Endothelial cell of umbilical vein (primary cell): Measurements from ENCODE around the gene SLC6A20. TPM values are rescaled to one million over a fixed set of nuclear protein-coding genes. Genes with fewer than 3 reads are reported as not detected.

Experiments used
- BruUV-seq: library from RNA; stranded (reverse); fragments of 400-500 nt; replicated peaks from 2 replicates; lab custom pipeline; 2021; lab: Mats Ljungman, UMichigan
- CTCF ChIA-PET: fragments of 300-600, 350-600 bp; sonication (Branson Sonifier 250); formaldehyde crosslinking; loops from one replicate; lab custom pipeline; 2021; ENCODE audit warnings: antibody characterized with exemption, inconsistent platforms; lab: Charles Lee
- POLR2A ChIA-PET: fragments of 300-600, 350-600 bp; sonication (Branson Sonifier 250); formaldehyde crosslinking; loops from one replicate; lab custom pipeline; 2021; ENCODE audit warnings: antibody characterized with exemption, inconsistent platforms; lab: Charles Lee
- DNase-seq: peaks from one replicate; pipeline ENCODE4 v3.0.0-alpha.2; 2011; ENCODE audit warnings: low read depth, low spot score
- FAIRE-seq: peaks from 2 replicates; lab custom pipeline; 2011; peaks lifted over from hg19 to GRCh38; lab: Jason Lieb, UNC
- H2AFZ ChIP-seq: 2 replicates; pipeline ENCODE4 v1.6.0; 2012; ENCODE audit warnings: low read depth, low read length, control low read depth, inconsistent platforms
- H3K27ac ChIP-seq: 2 replicates; pipeline ENCODE4 v1.5.1; 2011; ENCODE audit warnings: low read depth, mild to moderate bottlenecking, control low read depth, low read length, moderate library complexity; ENCODE audit not compliant: insufficient read depth
- H3K27me3 ChIP-seq, 2 experiments: 2 replicates each; pipeline versions ENCODE4 v1.6.0 to v1.6.1; 2011; ENCODE audit warnings: low read length in 2 of 2, mixed read lengths in 1 of 2; ENCODE audit not compliant: control insufficient read depth in 2 of 2, insufficient read depth in 2 of 2
- H3K36me3 ChIP-seq, 2 experiments: 2 replicates in 1 of 2; 3 replicates in 1 of 2; pipeline ENCODE4 v1.5.1; 2011; ENCODE audit warnings: low read length in 2 of 2, mild to moderate bottlenecking in 1 of 2, moderate library complexity in 1 of 2; ENCODE audit not compliant: control insufficient read depth in 2 of 2, insufficient read depth in 2 of 2; ENCODE audit errors: extremely low read depth in 1 of 2
- H3K4me1 ChIP-seq: 3 replicates; pipeline ENCODE4 v1.5.1; 2011; ENCODE audit warnings: mild to moderate bottlenecking, low read length; ENCODE audit not compliant: control insufficient read depth, insufficient read depth; ENCODE audit errors: extremely low read depth
- H3K4me2 ChIP-seq: 2 replicates; pipeline ENCODE4 v1.6.1; 2011; ENCODE audit warnings: low read length, control low read depth, mixed read lengths; ENCODE audit not compliant: insufficient read depth
- H3K4me3 ChIP-seq, 3 experiments: fragments of 200-600 bp in 1 of 3; sonication (generic), shearing (Covaris generic) in 1 of 3; replicated peaks in 1 of 3; 2 replicates each; pipeline ENCODE4 v1.5.1; 2011 to 2016; ENCODE audit warnings: control low read depth in 3 of 3, low read length in 3 of 3, mild to moderate bottlenecking in 2 of 3, inconsistent platforms in 1 of 3, low read depth in 1 of 3, moderate library complexity in 1 of 3; ENCODE audit not compliant: insufficient read depth in 1 of 3
- H3K79me2 ChIP-seq: 2 replicates; pipeline ENCODE4 v1.6.0; 2012; ENCODE audit warnings: low read length, inconsistent platforms; ENCODE audit not compliant: control insufficient read depth, insufficient read depth
- H3K9ac ChIP-seq: replicated peaks from 2 replicates; pipeline ENCODE3; 2011; ENCODE audit warnings: low read length, control low read depth; ENCODE audit not compliant: insufficient read depth; ENCODE audit errors: extremely low read depth
- H3K9me1 ChIP-seq: replicated peaks from 3 replicates; pipeline ENCODE4 v1.6.0; 2011; ENCODE audit warnings: mild to moderate bottlenecking, low read length; ENCODE audit not compliant: control insufficient read depth, insufficient read depth; ENCODE audit errors: extremely low read depth
- H3K9me3 ChIP-seq: replicated peaks from 2 replicates; pipeline ENCODE4 v1.5.1; 2012; ENCODE audit warnings: low read length, inconsistent platforms; ENCODE audit not compliant: control insufficient read depth, insufficient read depth
- H4K20me1 ChIP-seq: replicated peaks from 2 replicates; pipeline ENCODE3; 2011; ENCODE audit warnings: mild to moderate bottlenecking, low read length; ENCODE audit not compliant: control insufficient read depth, insufficient read depth; ENCODE audit errors: extremely low read depth
- EZH2 ChIP-seq: IDR thresholded peaks from 2 replicates; pipeline ENCODE4 v1.6.1; 2012; ENCODE audit warnings: borderline replicate concordance, low read depth, mild to moderate bottlenecking, moderate library complexity, low read length, inconsistent platforms; ENCODE audit not compliant: severe bottlenecking
- FOS ChIP-seq: IDR thresholded peaks from 2 replicates; pipeline ENCODE4 v1.6.1; 2011; ENCODE audit warnings: mild to moderate bottlenecking, low read length, moderate library complexity, borderline replicate concordance; ENCODE audit not compliant: insufficient read depth
- GATA2 ChIP-seq: IDR thresholded peaks from 2 replicates; pipeline ENCODE4 v1.7.0; 2011; ENCODE audit warnings: low read depth, mild to moderate bottlenecking, moderate library complexity, mixed read lengths, low read length; ENCODE audit not compliant: insufficient read length, insufficient read depth
- JUN ChIP-seq: IDR thresholded peaks from 2 replicates; pipeline ENCODE4 v1.6.1; 2011; ENCODE audit warnings: borderline replicate concordance, low read depth; ENCODE audit not compliant: insufficient read length, insufficient read depth
- MYC ChIP-seq: IDR thresholded peaks from one replicate; pipeline ENCODE4 v1.6.1; 2011; ENCODE audit warnings: mild to moderate bottlenecking, low read depth, low read length
- POLR2A ChIP-seq: IDR thresholded peaks from 2 replicates; pipeline ENCODE4 v1.6.1; 2012; ENCODE audit warnings: low read depth, mild to moderate bottlenecking, control low read depth, low read length
- POLR2AphosphoS5 ChIP-seq: IDR thresholded peaks from 2 replicates; pipeline ENCODE4 v1.6.1; 2012; ENCODE audit warnings: low read depth, mild to moderate bottlenecking, control low read depth, low read length, moderate library complexity; ENCODE audit not compliant: insufficient read depth
- dilution Hi-C: fragments of 300-500 bp; cut with MboI; formaldehyde crosslinking; loops from one replicate; pipeline ENCODE4 v1.15.0; 2019; ENCODE audit warnings: low sequenced_read_pairs; ENCODE audit not compliant: extremely low pct_ligation_motif_present
- intact Hi-C: fragments of 100-400 bp; cut with micrococcal nuclease; formaldehyde crosslinking; loops from one replicate; pipeline ENCODE4 v1.10.0; 2022
- polyA plus RNA-seq, 4 experiments: library from polyadenylated mRNA; depleted of rRNA in 3 of 4; stranded (reverse) in 3 of 4; unstranded in 1 of 4; fragments of >200 nt; gene quantifications; 2 replicates each; pipeline versions ENCODE4 v1.2.1 to v1.2.3, GENCODE V29; 2011 to 2012; ENCODE audit warnings: missing spikeins in 1 of 4
- total RNA-seq: library from RNA; stranded (reverse); gene quantifications from 2 replicates; pipeline ENCODE4 v1.2.3, GENCODE V29; 2021
- TF ChIP-seq, protein P1 (sequence below), 2 donors: IDR thresholded peaks; 1 replicate in 1 of 2; 2 replicates in 1 of 2; pipeline ENCODE4 v1.5.1; 2011; ENCODE audit warnings: low read length in 2 of 2, mild to moderate bottlenecking in 2 of 2, moderate library complexity in 2 of 2, control low read depth in 1 of 2, inconsistent platforms in 1 of 2, low read depth in 1 of 2; ENCODE audit not compliant: insufficient read depth in 1 of 2; ENCODE audit errors: extremely low read depth in 1 of 2
- TF ChIP-seq, protein P2 (sequence below): IDR thresholded peaks from 2 replicates; pipeline ENCODE4 v1.6.1; 2011; ENCODE audit not compliant: insufficient read depth, insufficient read length

Gene SLC6A20
- total and polyA plus RNA-seq, 2 donors (not counting 3 experiments of a cell fraction or from before 2014, with no cell fraction given): not detected

DNA sequence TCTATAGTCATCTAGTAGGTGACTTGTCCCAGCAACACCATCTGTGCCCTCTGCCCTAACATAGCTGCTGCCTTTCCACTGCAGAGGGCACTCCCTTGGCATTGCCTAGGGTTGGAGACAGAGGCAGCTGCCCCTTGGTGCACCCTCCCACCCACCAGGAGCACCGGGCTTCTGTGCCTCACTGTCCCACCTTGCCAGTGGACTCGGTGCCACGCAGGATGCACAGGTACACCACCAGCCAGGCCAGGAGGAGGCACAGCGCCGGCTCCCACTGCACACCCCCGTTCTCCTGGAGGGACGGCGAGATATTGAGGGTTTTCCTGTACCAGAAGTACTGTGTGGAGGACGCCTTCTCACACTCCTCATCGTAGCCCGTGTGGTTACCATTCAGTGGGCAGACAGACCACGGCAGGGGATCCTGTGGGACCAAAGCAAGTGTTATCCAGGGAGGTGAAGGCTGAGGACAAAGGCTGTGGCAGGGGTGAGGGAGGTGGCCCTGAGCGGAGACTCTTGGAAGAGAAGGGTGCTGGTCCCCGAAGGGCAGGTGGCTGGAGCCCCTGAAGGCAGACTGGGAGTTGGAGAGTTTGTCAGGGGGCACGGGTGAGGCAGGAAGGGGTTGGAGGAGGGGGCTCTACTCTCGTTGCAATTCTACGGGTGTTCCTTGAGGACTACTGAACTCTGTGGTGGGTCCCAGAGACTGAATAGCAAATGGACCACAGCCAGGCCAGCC is 20.6 kb downstream of the SLC6A20 start:
- no peak for FAIRE-seq
- POLR2A ChIA-PET: no interaction called here

More for the DNA sequence above, 20.6 kb downstream of the SLC6A20 start:
- H3K4me2 ChIP-seq: no peak overlapping the region
- no peaks in the 10 kb centered on the region for H3K4me1 ChIP-seq
- no peak overlapping the region for H3K4me3 ChIP-seq
- no peaks in the 10 kb centered on the region for H3K79me2 ChIP-seq
- no peak for DNase-seq
- H3K9me1 ChIP-seq: no peaks in the 10 kb centered on the region
- H3K9me3 ChIP-seq: no peaks in the 10 kb centered on the region
- intact Hi-C loops: no loop called here
- CTCF ChIA-PET: interaction anchor here (0.8 to 2.7 kb wide), 2 partner anchors 12 to 14 kb away, joined by 3 to 8 read pairs; no protein-coding TSS in a partner anchor
- dilution Hi-C loops: no loop called here
- TF ChIP-seq POLR2AphosphoS5 (no peak), GATA2 (no peak), POLR2A (no peak), FOS (no peak), JUN (no peak), MYC (no peak), EZH2 (no peak)
- TF ChIP-seq, protein P1, sequence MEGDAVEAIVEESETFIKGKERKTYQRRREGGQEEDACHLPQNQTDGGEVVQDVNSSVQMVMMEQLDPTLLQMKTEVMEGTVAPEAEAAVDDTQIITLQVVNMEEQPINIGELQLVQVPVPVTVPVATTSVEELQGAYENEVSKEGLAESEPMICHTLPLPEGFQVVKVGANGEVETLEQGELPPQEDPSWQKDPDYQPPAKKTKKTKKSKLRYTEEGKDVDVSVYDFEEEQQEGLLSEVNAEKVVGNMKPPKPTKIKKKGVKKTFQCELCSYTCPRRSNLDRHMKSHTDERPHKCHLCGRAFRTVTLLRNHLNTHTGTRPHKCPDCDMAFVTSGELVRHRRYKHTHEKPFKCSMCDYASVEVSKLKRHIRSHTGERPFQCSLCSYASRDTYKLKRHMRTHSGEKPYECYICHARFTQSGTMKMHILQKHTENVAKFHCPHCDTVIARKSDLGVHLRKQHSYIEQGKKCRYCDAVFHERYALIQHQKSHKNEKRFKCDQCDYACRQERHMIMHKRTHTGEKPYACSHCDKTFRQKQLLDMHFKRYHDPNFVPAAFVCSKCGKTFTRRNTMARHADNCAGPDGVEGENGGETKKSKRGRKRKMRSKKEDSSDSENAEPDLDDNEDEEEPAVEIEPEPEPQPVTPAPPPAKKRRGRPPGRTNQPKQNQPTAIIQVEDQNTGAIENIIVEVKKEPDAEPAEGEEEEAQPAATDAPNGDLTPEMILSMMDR (IDR thresholded peaks at IDR 0.05; ENCODE audit: extremely low read depth in 1 of 2, insufficient read depth in 1 of 2, low read depth in 1 of 2, low read length in 2 of 2): no peak
- TF ChIP-seq, protein P2, sequence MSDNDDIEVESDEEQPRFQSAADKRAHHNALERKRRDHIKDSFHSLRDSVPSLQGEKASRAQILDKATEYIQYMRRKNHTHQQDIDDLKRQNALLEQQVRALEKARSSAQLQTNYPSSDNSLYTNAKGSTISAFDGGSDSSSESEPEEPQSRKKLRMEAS: no peak
- no peak overlapping the region for H3K27ac ChIP-seq
- no peak overlapping the region for H2AFZ ChIP-seq
- no peaks in the 10 kb centered on the region for H3K36me3 ChIP-seq
- BruUV-seq: no TSS peak
- no peaks in the 10 kb centered on the region for H3K27me3 ChIP-seq
- no peaks in the 10 kb centered on the region for H4K20me1 ChIP-seq
- H3K9ac ChIP-seq: no peak overlapping the region
